ACHN (cell line): Measurements from ENCODE around the gene CDC20B.

ENCODE experiments used
- DNase-seq: peaks from one replicate; pipeline ENCODE4 v3.0.0-alpha.2; 2015
- in situ Hi-C: cut with HindIII; loops from 2 replicates; pipeline ENCODE4 v1.10.0; 2017; ENCODE audit warnings: low sequenced_read_pairs, low pct_ligation_motif_present, low pct_unique_long_range_greater_than_20kb

The CDC20B gene

DNA sequence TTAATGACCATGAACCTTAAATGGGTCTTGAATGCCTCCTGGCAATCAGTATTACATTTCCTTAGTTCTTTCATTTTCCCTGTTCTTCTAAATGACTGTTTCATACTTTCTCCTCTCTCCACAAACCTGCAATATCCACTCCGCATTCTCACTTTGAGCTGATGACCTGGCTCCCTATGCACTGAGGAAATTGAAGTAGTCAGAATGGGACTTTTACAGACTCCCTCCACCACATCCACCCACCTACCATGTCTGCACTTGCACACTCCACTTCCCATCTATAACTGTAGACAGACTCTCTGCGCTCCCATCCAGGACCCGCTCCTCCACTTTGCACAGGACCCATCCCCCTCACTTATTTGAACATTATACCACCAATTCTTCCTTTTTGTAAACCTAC, 106.7 kb downstream of the CDC20B start:
- DNase-seq: no peak

DNA sequence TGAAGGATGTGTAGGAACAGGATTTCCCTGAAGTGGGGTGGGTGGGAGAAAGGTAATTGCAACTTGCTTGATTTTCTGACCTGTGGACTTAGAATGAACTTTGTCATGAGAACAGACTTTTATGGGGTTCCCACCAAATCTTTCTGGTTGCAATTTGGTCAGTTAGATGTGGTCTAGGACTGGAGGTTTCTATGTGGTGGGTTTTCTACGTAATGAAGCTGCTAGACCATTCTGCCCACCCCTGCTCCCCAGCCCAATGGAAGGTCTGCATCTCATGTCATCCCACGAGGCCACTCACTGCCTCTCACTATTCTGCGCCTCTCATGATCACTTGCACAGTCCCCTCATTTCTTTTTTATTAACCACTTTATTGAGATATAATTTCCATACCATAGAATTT, 108.5 kb downstream of the CDC20B start:
- no peak for DNase-seq
- in situ Hi-C loops: no loop called here

More for the DNA sequence above, 106.7 kb downstream of the CDC20B start:
- in situ Hi-C loops: no loop called here

DNA sequence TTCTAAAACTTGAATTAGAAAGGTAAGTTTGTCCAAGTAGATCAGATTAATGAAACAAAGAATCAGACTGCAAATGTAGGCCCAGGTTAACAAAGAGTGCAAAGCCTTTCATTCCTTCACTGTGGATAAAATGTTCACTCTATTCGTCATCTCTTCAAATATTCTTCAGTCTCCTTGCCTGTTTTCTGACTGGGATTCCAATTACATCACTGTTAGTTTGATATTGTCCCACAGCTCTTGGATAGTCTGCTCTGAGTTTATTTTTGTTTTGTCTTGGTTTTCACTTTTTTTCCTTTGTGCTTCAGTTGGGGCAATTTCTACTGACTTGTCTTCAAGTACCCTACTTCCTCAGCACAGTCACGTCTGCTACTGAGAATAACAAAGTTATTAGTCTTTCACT, 109.1 kb downstream of the CDC20B start:
- DNase-seq: no peak
- in situ Hi-C loops: no loop called here

DNA sequence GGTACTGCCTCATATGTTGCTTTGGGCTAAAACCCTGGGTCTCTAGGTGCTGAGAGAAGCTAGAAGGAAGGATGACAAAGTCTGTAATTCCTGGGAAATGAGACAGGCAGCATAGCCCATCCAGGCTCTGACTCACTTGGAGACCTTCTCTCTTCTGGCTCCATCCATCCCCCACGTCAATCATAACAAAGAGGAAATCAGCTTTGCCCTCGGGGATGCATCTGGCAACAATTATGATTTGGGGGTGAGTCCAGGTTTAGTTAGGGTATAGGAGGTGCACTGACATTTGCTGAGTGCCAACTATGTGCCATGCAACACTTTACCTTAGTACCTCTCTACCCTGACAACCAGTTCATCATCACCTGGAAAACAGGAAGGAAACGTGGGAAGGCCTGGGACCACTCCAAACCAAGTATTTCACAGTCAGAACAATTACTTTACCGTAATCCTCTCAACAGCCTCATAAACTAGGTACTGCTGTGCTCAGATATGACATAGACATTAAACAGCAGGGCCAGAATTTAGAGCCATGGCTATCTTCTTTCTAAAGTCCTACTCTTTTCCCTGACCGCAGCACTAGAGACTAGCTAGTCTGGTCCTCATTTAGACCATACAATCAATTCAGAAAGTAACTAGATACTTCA, 109.6 kb downstream of the CDC20B start:
- in situ Hi-C loops: no loop called here
- DNase-seq: no peak
